Sigmoid colon (tissue), 4 donors: ENCODE measurements around the gene IPO11.

ENCODE experiments used
- CTCF ChIP-seq, 4 experiments: fragments of 450-650 bp in 3 of 4; fragments of 200-600 bp in 1 of 4; IDR thresholded peaks; one replicate each; pipeline ENCODE4 v1.5.1; 2016 to 2019; ENCODE audit warnings: antibody characterized with exemption in 4 of 4, mild to moderate bottlenecking in 3 of 4, moderate library complexity in 2 of 4
- EP300 ChIP-seq, 4 donors: sonication (generic); formaldehyde crosslinking; IDR thresholded peaks; one replicate each; pipeline ENCODE4 v1.6.1; 2017; ENCODE audit warnings: antibody characterized with exemption in 4 of 4
- POLR2A ChIP-seq, 2 donors: fragments of 450-650 bp; IDR thresholded peaks; one replicate each; pipeline ENCODE4 v1.6.1; 2016; ENCODE audit warnings: antibody characterized with exemption in 2 of 2, mild to moderate bottlenecking in 2 of 2, moderate library complexity in 2 of 2

- TF ChIP-seq POLR2A (IDR thresholded peaks at IDR 0.05) (no peak), CTCF (IDR thresholded peaks at IDR 0.05) (no peak), EP300 (IDR thresholded peaks at IDR 0.05) (no peak)
These were observed 191.4 kb downstream of the IPO11 start for GRCh38 chr5:62603934-62604333.
